ENCODE data around the gene ESRRB. TPM values are rescaled to one million over a fixed set of nuclear protein-coding genes. Genes with fewer than 3 reads are reported as not detected.

Gene ESRRB
- total RNA-seq, 2 donors from 2014 or later: 0.10 to 0.21 TPM

DNA sequence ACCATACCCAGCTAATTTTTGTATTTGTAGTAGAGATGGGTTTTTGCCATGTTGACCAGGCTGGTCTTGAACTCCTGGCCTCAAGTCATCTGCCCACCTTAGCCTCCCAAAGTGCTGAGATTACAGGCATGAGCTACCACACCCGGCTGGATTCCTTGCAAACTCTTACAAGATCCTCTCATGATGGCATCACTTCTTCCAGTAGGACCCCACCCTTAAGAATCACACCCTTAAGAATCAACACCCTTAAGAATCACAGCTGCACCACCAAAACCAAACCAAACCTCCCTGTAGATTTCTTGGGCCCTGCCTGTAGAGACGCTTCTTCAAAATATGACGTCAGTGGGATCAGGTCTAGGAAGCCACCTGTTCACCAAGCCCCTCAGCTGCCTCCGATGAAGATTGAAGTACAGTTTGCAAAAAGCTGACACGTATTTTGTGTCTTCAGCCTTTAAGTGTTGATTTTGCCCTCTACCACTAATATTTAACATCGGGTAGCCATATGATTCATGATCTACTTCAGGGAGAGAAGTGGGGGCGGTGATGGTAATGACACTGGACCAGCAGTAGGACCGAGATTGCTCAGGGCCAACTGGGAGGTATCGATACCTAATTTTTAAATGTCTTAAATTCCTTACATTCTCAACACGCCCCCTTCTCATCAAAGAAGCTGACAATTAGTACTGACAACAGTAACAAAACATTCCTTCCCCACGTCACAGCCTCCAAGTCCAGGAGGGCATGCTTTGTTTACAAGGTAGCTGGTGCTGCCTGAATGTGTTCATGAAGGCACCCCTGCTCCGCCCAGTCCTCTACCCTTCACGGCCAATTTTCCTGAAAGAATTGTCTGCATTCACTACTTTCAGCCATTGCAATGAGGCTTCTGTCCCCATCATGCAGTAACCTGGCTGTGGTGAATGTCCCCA is 57.2 kb downstream of the ESRRB start:
- intact Hi-C loops (cut with DNase I): no loop called here
- no peaks in the 10 kb centered on the region for H3K36me3 ChIP-seq
- no peak overlapping the region for H3K4me3 ChIP-seq
- DNase-seq: no peak
- H3K27ac ChIP-seq: no peak overlapping the region
- H3K27me3 ChIP-seq: no peaks in the 10 kb centered on the region
- TF ChIP-seq, protein P1, sequence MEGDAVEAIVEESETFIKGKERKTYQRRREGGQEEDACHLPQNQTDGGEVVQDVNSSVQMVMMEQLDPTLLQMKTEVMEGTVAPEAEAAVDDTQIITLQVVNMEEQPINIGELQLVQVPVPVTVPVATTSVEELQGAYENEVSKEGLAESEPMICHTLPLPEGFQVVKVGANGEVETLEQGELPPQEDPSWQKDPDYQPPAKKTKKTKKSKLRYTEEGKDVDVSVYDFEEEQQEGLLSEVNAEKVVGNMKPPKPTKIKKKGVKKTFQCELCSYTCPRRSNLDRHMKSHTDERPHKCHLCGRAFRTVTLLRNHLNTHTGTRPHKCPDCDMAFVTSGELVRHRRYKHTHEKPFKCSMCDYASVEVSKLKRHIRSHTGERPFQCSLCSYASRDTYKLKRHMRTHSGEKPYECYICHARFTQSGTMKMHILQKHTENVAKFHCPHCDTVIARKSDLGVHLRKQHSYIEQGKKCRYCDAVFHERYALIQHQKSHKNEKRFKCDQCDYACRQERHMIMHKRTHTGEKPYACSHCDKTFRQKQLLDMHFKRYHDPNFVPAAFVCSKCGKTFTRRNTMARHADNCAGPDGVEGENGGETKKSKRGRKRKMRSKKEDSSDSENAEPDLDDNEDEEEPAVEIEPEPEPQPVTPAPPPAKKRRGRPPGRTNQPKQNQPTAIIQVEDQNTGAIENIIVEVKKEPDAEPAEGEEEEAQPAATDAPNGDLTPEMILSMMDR (IDR thresholded peaks at IDR 0.05): no peak
- H3K9me3 ChIP-seq: no peaks in the 10 kb centered on the region
- H3K4me1 ChIP-seq: no peaks in the 10 kb centered on the region
- H3K9ac ChIP-seq (ENCODE audit: low read depth in 2 of 2, low read length in 2 of 2): no peak overlapping the region

DNA sequence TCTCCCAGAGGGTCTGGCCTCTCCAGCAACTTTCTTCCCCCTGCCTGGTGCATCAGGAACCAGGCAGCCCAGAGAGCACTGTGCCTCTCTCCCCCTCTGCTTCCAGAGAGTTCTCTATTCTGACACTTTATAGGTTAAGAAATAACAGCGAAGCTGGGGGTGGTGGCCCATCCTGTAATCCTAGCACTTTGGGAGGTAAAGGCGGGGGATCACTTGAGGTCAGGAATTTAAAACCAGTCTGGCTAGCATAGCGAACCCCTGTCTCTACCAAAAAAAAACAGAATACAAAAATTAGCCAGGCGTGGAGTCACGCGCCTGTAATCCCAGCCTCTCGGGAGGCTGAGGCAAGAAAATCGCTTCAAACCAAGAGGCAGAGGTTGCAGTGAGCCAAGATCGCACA is 58.3 kb downstream of the ESRRB start:
- Histone ChIP-seq H3K4me1 (no peaks in the 10 kb centered on the region), H3K4me3 (no peak overlapping the region), H3K36me3 (no peaks in the 10 kb centered on the region), H3K9me3 (no peaks in the 10 kb centered on the region), H3K27ac (no peak overlapping the region), H3K27me3 (no peaks in the 10 kb centered on the region), H3K9ac (ENCODE audit: low read depth in 2 of 2, low read length in 2 of 2) (no peak overlapping the region)
- intact Hi-C loops (cut with DNase I): no loop called here
- TF ChIP-seq, protein P1 (IDR thresholded peaks at IDR 0.05): no peak
- no peak for DNase-seq

GRCh38 chr14:76439237-76439775 is 63.4 kb downstream of the ESRRB start:
- no peak overlapping the region for H3K9ac ChIP-seq (ENCODE audit: low read depth in 2 of 2, low read length in 2 of 2)
- no peaks in the 10 kb centered on the region for H3K27me3 ChIP-seq
- H3K4me3 ChIP-seq: no peak overlapping the region
- H3K9me3 ChIP-seq: no peaks in the 10 kb centered on the region
- H3K4me1 ChIP-seq: no peaks in the 10 kb centered on the region
- no peaks in the 10 kb centered on the region for H3K36me3 ChIP-seq
- DNase-seq: no peak
- intact Hi-C loops (cut with DNase I): no loop called here
- TF ChIP-seq, protein P1 (IDR thresholded peaks at IDR 0.05): no peak
- no peak overlapping the region for H3K27ac ChIP-seq

GRCh38 chr14:76446486-76446885 is 70.5 kb downstream of the ESRRB start:
- Histone ChIP-seq H3K9ac (ENCODE audit: low read depth in 2 of 2, low read length in 2 of 2) (no peak overlapping the region), H3K9me3 (no peaks in the 10 kb centered on the region), H3K4me3 (no peak overlapping the region), H3K27me3 (no peaks in the 10 kb centered on the region), H3K36me3 (no peaks in the 10 kb centered on the region), H3K4me1 (no peaks in the 10 kb centered on the region), H3K27ac (no peak overlapping the region)
- TF ChIP-seq, protein P1 (IDR thresholded peaks at IDR 0.05): no peak
- no peak for DNase-seq
- intact Hi-C loops (cut with DNase I): no loop called here

DNA sequence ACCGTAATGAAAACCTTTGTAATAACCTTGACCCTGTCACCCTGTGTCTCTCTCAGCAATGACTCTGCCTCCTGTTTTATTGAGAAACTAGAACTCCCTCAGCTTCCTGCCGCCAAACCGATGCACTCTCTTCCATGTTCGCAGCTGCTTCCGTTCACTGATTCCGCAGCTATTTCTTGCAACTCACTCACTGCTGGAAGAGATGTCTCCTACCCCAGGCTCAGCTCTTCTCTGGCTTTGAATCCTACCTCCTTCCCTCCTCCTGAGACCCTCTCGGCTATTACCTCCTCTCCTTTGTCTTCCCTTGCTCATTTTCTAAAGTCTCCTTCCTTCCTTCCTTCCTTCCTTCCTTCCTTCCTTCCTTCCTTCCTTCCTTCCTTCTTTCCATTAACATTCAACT is 71.0 kb downstream of the ESRRB start:
- H3K27ac ChIP-seq: no peak overlapping the region
- no peaks in the 10 kb centered on the region for H3K27me3 ChIP-seq
- no peak overlapping the region for H3K9ac ChIP-seq (ENCODE audit: low read depth in 2 of 2, low read length in 2 of 2)
- no peak overlapping the region for H3K4me3 ChIP-seq
- H3K36me3 ChIP-seq: no peaks in the 10 kb centered on the region
- TF ChIP-seq, protein P1 (IDR thresholded peaks at IDR 0.05): no peak
- H3K4me1 ChIP-seq: no peaks in the 10 kb centered on the region
- H3K9me3 ChIP-seq: no peaks in the 10 kb centered on the region
- no peak for DNase-seq
- intact Hi-C loops (cut with DNase I): no loop called here

Data from colonic mucosa (tissue), 4 donors.